Esophagus (tissue), 2 donors: Measurements from ENCODE around the gene GUK1. TPM values are rescaled to one million over a fixed set of nuclear protein-coding genes. Genes with fewer than 3 reads are reported as not detected.

Experiments used
- H3K27ac ChIP-seq, 2 donors: one replicate each; pipeline ENCODE4 v1.5.1; 2013; ENCODE audit warnings: low read depth in 2 of 2, mild to moderate bottlenecking in 2 of 2, inconsistent platforms in 1 of 2, low read length in 1 of 2, moderate library complexity in 1 of 2
- H3K27me3 ChIP-seq, 2 donors: one replicate each; pipeline ENCODE4 v1.6.1; 2013; ENCODE audit warnings: low read length in 2 of 2, control low read depth in 1 of 2, mild to moderate bottlenecking in 1 of 2; ENCODE audit not compliant: insufficient read depth in 2 of 2, control insufficient read depth in 1 of 2
- H3K36me3 ChIP-seq, 2 donors: one replicate each; pipeline ENCODE4 v1.6.1; 2013; ENCODE audit warnings: low read length in 1 of 2; ENCODE audit not compliant: control insufficient read depth in 2 of 2, insufficient read depth in 2 of 2
- H3K4me1 ChIP-seq, 2 donors: one replicate each; pipeline ENCODE4 v1.6.1; 2013; ENCODE audit warnings: low read length in 1 of 2; ENCODE audit not compliant: control insufficient read depth in 2 of 2, insufficient read depth in 2 of 2
- H3K4me3 ChIP-seq, 2 donors: one replicate each; pipeline ENCODE4 v1.5.1; 2013; ENCODE audit warnings: low read length in 2 of 2, mild to moderate bottlenecking in 2 of 2, low read depth in 1 of 2, moderate library complexity in 1 of 2
- H3K9me3 ChIP-seq, 2 donors: one replicate each; pipeline ENCODE4 v1.6.1; 2013; ENCODE audit warnings: mild to moderate bottlenecking in 2 of 2, low read depth in 1 of 2, low read length in 1 of 2, moderate library complexity in 1 of 2; ENCODE audit not compliant: control insufficient read depth in 2 of 2, insufficient read depth in 1 of 2
- WGBS, 2 donors: extraction: QIAGEN DNeasy Blood & Tissue Kit; methylation state at CpG; one replicate each; pipeline ENCODE4 v1.1.7; 2013; 5-methylcytosine and 5-hydroxymethylcytosine counted together
- polyA plus RNA-seq, 2 donors: library from polyadenylated mRNA; stranded (reverse); fragments of 200-250 nt; gene quantifications; one replicate each; pipeline ENCODE4 v1.2.3, GENCODE V29; 2013
- donor health status: healthy with polysubstance abuse.
- donor health status: Bipolar disorder and iron deficiency.

Gene GUK1
- polyA plus RNA-seq, 2 donors = 299 to 484 TPM

DNA sequence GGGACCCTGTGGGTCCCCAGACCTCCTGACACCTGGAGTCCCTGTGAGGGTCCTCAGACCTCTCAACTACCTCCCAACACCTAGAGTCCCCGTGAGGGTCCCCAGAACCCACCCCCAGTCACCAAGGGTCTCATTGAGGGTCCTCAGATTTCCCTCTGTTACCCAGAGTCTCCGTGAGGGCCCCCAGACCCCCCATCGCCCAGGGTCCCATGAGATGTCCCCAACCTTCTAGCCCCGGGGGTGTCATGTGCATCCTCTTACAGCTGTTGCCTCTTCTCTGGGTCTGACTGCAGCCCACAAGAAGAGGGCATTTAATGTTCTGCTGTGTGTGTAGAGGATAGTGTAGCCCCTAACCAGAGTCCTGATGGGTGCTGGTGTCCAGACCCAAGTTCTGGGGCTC is 7.7 kb downstream of the GUK1 start:
- no peak overlapping the region for H3K4me3 ChIP-seq
- no peaks in the 10 kb centered on the region for H3K9me3 ChIP-seq
- peaks cover 14 to 61% of the 10 kb centered on the region in 2 donors for H3K4me1 ChIP-seq
- peaks cover 17 to 43% of the 10 kb centered on the region in 2 donors for H3K36me3 ChIP-seq
- no peak overlapping the region for H3K27ac ChIP-seq
- 89% methylated on average over 4 of the region's 4 CpGs for WGBS, 2 donors
- H3K27me3 ChIP-seq = no peaks in the 10 kb centered on the region

DNA sequence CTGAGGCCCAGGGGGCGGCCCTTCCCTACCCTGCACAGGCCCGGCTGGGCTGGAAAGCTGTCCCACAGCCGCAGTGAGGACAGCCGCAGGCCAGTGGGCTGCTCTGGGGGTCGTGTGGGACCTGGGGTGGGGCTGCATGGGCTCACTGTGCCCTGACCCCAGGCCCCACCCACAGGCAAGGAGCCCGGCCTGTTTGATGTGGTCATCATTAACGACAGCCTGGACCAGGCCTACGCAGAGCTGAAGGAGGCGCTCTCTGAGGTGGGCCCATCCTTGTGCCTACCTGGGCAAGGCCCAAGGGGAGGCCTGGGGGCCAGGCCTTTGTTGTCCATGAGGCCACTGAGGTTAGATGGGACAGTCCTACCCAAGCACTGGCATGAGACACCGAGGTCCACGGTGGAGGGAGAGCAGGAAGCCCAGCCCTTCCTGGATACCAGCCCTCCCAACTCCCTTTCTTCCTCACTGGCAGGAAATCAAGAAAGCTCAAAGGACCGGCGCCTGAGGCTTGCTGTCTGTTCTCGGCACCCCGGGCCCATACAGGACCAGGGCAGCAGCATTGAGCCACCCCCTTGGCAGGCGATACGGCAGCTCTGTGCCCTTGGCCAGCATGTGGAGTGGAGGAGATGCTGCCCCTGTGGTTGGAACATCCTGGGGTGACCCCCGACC is 8.2 kb downstream of the GUK1 start:
- Histone ChIP-seq H3K4me3 (no peak overlapping the region), H3K36me3 (peaks cover 17 to 43% of the 10 kb centered on the region in 2 donors), H3K9me3 (no peaks in the 10 kb centered on the region), H3K27ac (peak overlapping the region; percentile 66 to 77), H3K27me3 (no peaks in the 10 kb centered on the region), H3K4me1 (peaks cover 11 to 56% of the 10 kb centered on the region in 2 donors)
- 46 to 62% methylated on average over 18 of the region's 18 CpGs for WGBS, 2 donors

DNA sequence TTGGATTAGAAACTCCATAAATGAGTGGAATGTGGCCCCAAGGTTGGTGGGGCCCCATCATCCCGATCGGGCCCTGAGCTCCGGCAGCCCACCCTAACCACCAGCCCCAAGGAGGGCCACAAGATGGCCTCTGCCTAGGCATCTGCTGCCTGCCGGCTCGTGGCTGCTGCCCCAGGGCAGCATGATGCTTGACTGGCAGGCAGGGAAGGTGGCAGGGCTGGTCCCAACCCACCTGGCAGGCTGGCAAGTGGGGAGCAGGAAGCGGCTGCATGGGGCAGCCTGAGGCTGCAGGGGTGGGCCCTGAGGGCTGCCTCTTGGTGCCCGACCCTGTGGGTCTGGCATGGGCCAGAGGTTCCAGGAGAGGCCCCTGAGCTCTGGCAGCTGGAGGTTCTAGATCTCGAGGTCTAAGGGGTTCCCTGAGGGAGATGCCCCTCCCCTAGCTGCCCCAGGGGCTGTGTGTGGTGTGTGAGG is 8.9 kb downstream of the GUK1 start:
- Histone ChIP-seq H3K36me3 (peaks cover 17 to 43% of the 10 kb centered on the region in 2 donors), H3K9me3 (no peaks in the 10 kb centered on the region), H3K4me3 (no peak overlapping the region), H3K27me3 (no peaks in the 10 kb centered on the region), H3K4me1 (peaks cover 6 to 49% of the 10 kb centered on the region in 2 donors), H3K27ac (peak overlapping the region; percentile 66 to 77)
- 44 to 45% methylated on average over 7 to 8 of the region's 8 CpGs for WGBS, 2 donors

DNA sequence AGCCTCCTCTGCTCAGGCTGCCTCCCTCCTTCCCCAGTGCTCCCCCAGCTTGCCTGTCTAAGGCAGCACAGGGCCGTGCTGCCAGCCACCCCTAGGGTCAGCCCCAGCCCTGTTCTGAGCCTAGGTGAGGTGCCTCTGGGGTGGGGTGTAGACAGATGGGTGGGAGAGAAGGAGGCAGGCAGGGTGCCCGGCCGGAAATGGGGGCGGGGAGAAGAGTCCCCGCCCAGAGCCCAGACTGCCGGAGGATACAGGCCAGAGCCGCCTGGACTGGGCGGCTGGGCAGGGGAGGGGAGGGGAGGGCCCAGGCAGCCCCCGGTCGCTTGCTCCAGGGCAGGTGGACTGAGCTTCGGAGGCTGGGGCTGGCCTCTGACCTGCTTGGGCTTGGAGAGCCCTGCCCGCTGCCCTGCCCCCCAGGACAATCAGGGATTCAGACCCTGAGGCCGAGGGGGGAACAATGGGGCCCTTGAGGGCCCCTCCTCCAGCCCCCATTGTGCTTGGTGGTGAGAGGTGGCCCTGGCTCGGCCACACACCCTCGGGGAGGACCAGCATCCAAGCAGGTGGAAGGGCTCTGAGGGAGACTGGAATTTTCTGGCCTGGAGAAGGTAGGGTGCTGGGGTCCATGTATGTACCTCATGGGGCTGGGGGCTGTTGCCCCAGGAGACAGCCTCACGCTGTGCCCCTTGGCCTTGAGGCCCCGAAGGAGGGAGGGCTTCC is 9.5 kb downstream of the GUK1 start, which contains the start of gene GJC2:
TSS of gene GJC2 (plus strand) at position 525 of the 714 bp plus-strand sequence. CDS start 7,829 bp downstream, outside the sequence.
- H3K27ac ChIP-seq = peak within 1 kb of the TSS; percentile 66 to 77
- no peaks in the 10 kb centered on the region for H3K27me3 ChIP-seq
- peaks cover 3 to 46% of the 10 kb centered on the region in 2 donors for H3K4me1 ChIP-seq
- 30 to 38% methylated on average over 16 to 17 of the region's 17 CpGs for WGBS, 2 donors
- peaks cover 17 to 42% of the 10 kb centered on the region in 2 donors for H3K36me3 ChIP-seq
- no peak within 1 kb of the TSS for H3K4me3 ChIP-seq
- no peaks in the 10 kb centered on the region for H3K9me3 ChIP-seq

DNA sequence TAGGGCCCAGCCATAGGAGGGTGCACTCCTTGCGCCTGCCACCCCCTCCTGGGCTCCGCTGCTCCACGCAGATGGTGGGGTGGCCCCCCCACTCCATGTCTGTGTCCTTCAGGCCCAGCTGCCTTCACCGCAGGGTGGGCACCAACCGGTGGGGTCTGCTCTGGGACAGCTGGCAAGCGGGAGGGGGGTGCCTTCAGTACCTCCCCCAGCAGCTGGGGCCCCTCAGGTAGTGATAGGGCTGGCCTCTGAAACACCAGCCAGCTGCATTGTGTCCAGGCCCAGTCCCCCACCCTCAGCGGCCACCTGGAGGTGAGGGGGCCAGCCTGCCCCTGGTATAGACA is 10.0 kb downstream of the GUK1 start:
- Histone ChIP-seq H3K27me3 (no peaks in the 10 kb centered on the region), H3K36me3 (peaks cover 17 to 40% of the 10 kb centered on the region in 2 donors)

DNA sequence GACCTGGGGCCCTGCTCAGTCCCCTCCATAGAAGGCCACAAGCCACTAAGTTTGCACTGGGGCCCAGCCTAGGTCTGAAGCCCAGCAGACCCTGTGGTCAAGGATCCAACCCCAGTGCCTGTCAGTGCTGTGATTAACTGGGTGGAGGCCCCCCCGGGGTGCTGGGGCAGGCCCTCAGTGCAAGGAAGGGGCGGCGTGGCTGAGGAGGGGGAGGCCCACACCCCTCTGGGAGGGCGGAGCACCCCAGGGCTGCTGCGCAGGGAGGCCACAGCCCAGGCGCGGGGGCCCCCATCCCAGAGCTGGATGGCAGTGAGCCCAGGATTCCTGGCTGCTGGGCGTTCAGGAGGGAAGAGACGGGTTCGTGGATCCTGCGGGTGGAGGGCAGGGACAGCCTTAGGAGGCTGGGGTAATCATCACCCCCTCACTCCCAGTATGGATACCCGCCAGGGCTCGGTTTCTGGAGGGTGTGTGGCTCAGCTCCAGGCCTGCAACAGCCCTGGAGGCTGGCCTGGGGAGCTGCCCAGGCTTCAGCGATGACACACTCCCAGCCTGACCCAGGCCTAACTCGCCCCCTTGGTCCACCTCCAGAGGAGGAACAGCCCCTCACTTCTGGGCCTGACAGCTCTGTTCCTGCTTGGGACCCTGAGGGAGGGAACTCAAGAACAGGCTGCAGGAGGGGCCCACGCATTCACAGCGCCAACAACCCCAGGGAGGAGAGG is 10.5 kb downstream of the GUK1 start:
- H3K27ac ChIP-seq = peak overlapping the region; percentile 60 to 77
- no peaks in the 10 kb centered on the region for H3K27me3 ChIP-seq
- H3K4me1 ChIP-seq = peaks cover 6 to 44% of the 10 kb centered on the region in 2 donors
- H3K9me3 ChIP-seq = no peaks in the 10 kb centered on the region
- no peak overlapping the region for H3K4me3 ChIP-seq
- WGBS, 2 donors = 31 to 36% methylated on average over 17 of the region's 17 CpGs
- peaks cover 15 to 36% of the 10 kb centered on the region in 2 donors for H3K36me3 ChIP-seq

More for the DNA sequence above, 10.0 kb downstream of the GUK1 start:
- WGBS, 2 donors = 53 to 58% methylated on average over 6 to 7 of the region's 7 CpGs
- Histone ChIP-seq H3K4me3 (no peak overlapping the region), H3K9me3 (no peaks in the 10 kb centered on the region), H3K27ac (peak overlapping the region; percentile 60 to 77), H3K4me1 (peaks cover 3 to 43% of the 10 kb centered on the region in 2 donors)

DNA sequence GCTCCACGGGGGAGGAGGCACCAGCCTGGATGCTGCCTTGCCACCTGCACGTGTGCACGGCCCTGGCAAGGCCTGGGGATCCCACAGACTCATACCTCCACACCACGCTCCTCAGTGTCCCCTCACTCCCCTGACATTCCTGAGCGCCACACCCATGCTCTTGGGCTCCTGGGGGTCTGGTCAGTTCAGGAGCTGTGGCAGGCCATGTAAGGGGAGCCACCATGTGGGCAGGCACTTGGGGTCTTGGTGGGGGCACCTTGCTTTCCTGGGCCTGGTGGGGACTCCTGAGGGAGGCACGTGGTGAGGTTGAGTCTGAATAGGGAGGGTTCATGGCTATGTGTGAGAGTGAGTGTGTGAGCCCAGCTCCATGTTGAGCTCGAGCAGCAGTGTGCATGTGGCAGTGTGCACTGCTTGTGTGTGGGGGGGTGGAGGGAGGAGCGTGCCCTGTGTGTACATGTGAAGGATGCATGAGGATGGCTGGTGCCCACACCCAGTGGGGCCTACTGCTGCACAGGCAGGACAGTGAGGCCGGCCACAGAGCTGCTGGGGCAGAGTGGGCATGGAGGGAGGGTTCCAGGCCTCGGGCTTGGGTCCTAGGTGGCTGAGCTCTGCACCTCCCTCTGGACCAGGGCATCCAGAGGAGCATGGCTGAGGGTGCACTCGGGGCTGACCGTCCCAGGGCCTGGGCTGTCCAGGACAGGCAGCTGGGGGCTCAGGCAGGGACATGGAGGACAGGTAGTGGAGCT is 11.3 kb downstream of the GUK1 start:
- Histone ChIP-seq H3K4me3 (no peak overlapping the region), H3K4me1 (peaks cover 3 to 41% of the 10 kb centered on the region in 2 donors), H3K27ac (peak overlapping the region; percentile 60 to 77), H3K9me3 (no peaks in the 10 kb centered on the region), H3K27me3 (no peaks in the 10 kb centered on the region), H3K36me3 (peaks cover 11 to 29% of the 10 kb centered on the region in 2 donors)
- 64 to 69% methylated on average over 12 of the region's 12 CpGs for WGBS, 2 donors

DNA sequence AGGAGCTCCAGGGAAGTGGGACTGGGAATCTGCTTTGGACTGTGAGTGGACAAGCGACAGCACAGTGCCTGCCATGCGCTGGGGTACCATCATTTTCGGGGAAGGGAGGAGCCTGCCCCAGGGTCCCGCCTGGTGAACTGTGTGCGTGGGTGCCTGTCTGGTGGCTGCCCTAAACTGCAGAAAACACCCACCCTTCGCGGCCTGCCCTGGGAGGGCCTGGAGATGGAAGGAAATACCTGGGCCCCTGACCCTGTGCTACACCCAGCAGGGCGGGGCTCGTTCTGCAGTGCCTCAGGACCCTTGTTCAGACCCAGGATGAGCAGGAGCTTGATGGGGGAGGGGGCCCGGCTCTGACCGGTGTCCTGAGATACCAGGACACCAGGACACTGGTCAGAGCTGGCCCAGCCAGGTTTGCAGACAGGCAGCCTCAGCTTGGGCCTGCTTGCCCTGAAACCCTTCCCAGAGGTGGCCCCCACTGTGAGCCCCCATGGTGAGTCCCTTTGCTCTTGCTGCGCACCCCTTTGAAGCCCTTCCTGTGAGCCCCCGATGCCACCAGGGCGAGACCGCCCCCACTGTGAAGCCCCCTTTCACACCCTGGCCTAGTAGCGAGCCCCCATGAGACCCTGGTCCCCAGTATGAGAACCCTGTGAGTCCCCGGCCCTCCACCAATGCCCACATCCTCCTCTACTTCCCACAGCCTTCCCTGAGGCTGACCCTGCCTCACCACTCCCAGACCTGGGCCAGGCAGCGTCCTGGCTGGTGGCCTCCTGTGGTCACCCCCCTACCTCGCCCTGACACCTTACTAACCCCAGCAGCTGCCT is 12.2 kb downstream of the GUK1 start:
- no peak overlapping the region for H3K4me3 ChIP-seq
- peaks cover 11 to 19% of the 10 kb centered on the region in 2 donors for H3K36me3 ChIP-seq

More for the DNA sequence above, 12.2 kb downstream of the GUK1 start:
- Histone ChIP-seq H3K4me1 (peaks cover 3 to 32% of the 10 kb centered on the region in 2 donors), H3K27me3 (no peaks in the 10 kb centered on the region), H3K27ac (no peak overlapping the region), H3K9me3 (no peaks in the 10 kb centered on the region)
- WGBS, 2 donors = 91 to 95% methylated on average over 18 to 19 of the region's 19 CpGs
